ENCODE results near the gene CEP89.

GRCh38 chr19:32896516-32897214, 75.1 kb downstream of the CEP89 start:
- no peak for TF ChIP-seq EZH2 (IDR thresholded peaks at IDR 0.05; ENCODE audit: borderline replicate concordance, low read length)
- no peak for TF ChIP-seq CTCF (IDR thresholded peaks at IDR 0.05; ENCODE audit: low read length)
